OCI-LY1 (cell line): ENCODE measurements around the gene PIANP.

ENCODE experiments used
- EZH2 ChIP-seq: fragments of 200-600 bp; sonication (generic), shearing (Covaris generic); IDR thresholded peaks from 2 replicates; pipeline ENCODE4 v1.8.0; 2017; ENCODE audit warnings: borderline replicate concordance, mixed run types, mild to moderate bottlenecking, antibody characterized with exemption, low read length, moderate library complexity, mixed read lengths
- TF ChIP-seq, protein P1 (sequence below): fragments of 200-600 bp; sonication (generic), shearing (Covaris generic); IDR thresholded peaks from 2 replicates; pipeline ENCODE4 v1.5.1; 2017; ENCODE audit warnings: mild to moderate bottlenecking, antibody characterized with exemption, low read length, moderate library complexity, mixed read lengths

DNA sequence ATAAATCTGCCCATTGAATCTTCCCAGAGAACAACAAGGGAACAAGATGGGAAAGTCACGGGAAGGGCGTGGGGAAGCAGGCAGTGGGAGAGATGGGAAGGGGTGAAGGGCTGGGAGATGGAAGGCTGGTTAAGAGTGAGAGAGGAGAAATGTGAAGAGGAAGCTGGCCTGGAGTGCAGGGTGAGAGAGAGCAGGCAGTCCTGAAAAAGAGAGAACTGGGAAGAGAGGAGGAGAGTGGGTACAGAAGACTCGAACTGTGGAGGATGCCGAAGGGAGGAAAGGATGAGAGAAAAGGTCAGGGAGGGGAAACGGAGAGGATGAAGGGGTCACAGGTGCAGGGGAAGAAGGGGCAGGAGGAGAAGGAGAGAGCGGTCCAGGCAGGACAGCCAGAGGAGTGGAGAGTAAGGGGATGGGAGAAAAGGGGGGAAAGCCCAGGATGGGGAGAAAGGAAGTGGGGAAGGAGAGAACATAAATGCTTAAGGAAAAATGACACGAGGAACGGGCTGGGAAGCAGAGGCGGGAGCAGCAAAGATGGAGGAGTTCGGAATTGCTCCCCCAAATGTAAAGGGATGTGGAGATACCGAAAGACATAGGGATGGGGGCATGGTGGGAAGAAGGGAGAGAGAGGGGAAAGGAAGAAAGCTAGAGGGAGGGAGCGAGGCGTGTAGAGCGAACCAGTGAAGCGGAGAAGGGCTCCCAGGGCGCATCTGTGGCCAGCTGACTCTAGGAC, 1.2 kb downstream of the PIANP start:
- TF ChIP-seq, protein P1, sequence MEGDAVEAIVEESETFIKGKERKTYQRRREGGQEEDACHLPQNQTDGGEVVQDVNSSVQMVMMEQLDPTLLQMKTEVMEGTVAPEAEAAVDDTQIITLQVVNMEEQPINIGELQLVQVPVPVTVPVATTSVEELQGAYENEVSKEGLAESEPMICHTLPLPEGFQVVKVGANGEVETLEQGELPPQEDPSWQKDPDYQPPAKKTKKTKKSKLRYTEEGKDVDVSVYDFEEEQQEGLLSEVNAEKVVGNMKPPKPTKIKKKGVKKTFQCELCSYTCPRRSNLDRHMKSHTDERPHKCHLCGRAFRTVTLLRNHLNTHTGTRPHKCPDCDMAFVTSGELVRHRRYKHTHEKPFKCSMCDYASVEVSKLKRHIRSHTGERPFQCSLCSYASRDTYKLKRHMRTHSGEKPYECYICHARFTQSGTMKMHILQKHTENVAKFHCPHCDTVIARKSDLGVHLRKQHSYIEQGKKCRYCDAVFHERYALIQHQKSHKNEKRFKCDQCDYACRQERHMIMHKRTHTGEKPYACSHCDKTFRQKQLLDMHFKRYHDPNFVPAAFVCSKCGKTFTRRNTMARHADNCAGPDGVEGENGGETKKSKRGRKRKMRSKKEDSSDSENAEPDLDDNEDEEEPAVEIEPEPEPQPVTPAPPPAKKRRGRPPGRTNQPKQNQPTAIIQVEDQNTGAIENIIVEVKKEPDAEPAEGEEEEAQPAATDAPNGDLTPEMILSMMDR: no peak
- no peak for TF ChIP-seq EZH2
